GM19025 (cell line): ENCODE results near the gene ZCCHC24.

Experiments used
- ATAC-seq: cut with Tn5 transposase; IDR thresholded peaks from one replicate; pipeline ENCODE4 v1.9.1; 2021; ENCODE audit warnings: mild to moderate bottlenecking, low read depth, moderate library complexity; ENCODE audit not compliant: unreplicated experiment

The ZCCHC24 gene

DNA sequence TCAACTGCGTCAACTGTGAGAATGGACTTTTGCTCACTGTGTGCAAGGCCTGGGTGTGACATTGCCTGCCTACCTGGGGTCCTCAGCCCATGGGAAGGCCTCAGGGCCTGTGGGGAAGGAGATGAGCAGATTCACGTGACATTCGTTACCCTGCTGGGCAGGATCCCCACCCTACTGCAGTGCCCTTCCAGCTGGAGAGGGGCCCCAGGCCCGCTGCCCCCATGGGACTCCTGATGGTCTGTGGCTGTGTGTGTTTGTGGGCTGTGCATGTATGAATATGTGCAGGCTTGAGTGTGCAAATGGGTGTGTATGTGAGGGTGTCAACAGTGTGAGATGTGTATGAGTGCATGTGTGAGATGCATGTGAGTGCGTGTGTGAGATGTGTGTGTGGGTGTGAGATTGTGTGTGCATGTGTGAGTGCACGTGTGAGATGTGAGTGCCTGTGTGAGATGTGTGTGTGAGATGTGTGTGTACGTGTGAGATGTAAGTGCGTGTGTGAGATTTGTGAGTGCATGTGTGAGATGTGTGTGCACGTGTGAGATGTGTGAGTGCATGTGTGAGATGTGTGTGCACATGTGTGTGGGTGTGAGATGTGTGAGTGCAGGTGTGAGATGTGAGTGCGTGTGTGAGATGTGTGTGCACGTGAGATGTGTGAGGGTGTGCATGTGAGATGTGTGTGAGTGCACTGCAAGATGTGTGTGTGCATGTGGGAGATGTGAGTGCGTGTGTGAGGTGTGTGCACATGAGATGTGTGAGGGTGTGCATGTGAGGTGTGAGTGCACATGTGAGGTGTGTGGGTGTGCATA is 68.5 kb downstream of the ZCCHC24 start:
- ATAC-seq = no peak

DNA sequence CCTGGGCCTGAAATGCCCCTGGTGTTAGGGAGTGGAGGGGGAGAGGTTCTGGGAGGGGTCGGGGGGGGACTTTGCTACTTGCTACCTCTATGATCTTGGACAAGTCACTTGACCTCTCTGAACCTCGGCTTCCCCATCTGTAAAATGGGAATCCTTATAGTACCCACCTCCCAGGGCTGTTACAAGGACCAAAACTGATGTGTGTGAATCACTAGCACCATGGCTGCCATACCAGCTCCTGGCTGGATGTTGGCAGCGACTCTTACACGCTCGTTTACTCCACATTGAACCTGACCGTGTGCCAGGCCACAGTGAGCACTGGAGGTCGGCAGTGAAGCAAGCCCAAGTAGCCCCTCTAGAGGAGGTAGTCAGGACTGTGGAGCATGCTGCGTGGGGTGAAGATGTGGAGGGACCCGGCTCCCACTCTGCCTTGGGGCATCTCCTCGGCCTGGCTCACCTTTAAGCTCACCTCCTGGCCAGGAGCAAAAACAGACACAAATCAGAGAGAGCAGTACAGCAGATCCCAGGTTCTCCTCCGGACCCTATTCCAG is 69.3 kb downstream of the ZCCHC24 start:
- ATAC-seq = no peak

GRCh38 chr10:79375321-79376077 is 69.9 kb downstream of the ZCCHC24 start:
- no peak for ATAC-seq

- ATAC-seq = no peak
These were observed 70.9 kb downstream of the ZCCHC24 start for GRCh38 chr10:79374312-79375191.

DNA sequence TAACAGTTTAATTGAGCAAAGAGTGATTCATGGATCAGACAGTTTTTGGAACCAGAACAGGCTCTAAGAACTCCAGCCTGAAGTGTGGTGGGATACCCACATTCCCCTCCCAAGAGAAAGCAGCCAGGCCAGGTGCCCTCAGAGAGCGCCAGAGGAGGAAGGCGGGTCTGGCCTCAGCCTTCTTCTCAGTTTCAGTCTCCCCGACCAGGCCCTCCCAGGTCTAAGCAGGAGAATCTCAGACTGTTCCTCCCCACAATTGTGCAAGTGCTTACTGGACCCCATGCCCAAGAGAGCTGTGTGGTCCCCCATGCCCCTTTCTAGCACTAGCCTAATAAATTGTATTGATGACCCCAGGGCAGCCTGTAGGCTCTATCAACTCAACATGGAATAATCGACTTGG is 72.6 kb downstream of the ZCCHC24 start:
- ATAC-seq = no peak

DNA sequence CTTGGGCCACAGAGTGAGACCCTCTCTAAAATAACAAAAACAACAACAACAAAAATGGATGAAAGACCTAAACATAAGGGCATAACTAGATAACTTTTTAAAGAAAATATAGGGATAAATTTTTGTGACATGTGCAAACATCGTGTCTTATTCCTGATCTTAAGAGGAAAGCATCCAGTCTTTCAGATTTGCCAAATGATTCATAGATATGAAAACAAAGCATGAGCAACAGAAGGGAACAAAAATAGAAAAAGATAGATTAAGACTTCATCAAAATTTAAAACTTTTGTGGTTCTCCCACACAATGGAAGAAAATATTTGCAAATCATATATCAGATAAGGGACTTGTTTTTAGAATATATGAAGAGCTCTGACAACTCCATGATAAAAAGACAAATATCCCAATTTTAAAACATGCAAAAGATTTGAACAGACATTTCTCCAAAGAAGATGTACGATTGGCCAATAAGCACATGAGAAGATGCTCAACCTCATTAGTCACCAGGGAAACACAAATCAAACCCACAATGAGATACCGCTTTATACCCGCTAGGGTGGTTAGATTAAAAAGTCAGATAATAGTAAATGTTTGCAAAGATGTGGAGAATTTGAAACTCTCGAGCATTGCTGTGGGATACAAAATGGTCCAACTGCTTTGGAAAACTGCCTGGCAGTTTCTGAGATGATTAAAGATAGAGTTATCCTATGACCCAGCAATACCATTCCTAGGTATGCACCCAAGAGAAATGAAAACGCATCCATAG is 77.8 kb downstream of the ZCCHC24 start:
- no peak for ATAC-seq

DNA sequence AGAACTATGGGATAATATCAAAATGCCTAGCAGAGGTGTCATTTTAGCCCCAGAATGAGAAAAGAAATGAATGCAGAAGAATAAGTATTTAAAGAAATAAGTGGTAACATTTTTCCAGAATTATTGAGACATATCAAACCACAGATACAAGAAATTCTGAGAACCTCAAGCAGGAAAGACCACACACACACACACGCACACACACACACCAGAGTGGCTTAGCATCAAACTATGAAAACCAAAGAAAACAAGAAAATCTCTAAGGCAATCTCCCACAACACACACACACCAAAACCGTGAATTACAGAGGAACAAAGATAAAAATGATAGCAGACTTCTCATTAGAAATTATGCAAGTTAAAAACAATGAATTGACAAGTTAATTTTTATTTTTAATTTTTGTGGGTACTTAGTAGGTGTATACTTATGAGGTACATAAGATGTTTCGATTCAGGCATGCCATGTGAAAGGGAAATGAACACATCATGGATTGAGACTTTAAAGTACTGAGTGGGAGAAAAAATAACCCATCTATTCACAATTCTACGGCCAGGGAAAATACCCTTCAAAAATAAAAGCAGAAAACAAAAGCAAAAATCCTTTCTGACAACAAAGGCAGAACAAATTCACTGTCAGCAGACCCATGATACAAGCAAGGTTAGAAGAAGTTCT is 83.6 kb downstream of the ZCCHC24 start:
- no peak for ATAC-seq

DNA sequence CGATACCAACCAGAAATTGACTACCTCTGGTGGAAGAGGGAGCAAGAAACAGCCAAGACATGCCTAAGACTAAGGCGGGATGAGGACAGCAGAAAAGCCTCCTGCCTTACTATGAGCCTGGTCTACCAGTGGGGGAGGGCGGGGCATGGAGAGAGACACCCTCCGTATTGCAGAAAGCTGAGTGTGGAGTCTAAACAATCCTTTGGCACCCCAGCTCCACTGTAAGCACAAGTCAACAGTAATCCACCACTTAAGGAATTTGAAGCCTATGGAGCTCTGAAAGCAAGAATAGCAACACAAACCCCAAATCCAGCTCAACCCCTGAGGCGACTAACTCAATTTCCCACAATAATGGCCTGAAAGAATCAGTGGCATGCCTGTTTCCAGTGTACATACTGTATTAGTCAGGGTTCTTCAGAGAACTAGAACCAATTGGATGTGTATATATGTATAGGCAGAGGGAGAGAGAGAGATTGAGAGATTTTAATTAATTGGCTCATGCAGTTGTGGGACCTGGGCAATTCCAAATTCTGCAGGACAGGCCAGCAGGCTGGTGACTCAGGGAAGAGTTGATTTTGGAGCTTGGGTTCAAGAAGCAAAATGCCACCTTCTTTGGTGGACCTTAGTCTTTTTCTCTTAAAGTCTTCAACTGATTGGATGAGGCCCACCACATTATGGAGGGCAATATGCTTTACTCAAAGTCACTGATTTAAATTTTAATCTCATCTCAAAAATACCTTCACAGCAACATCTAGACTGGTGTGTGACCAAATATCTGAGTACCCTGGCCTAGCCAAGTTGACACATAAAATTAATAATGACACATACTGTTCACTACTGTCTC is 84.7 kb downstream of the ZCCHC24 start:
- ATAC-seq = no peak

- ATAC-seq = no peak
These were observed 85.5 kb downstream of the ZCCHC24 start for GRCh38 chr10:79359816-79360498.

- ATAC-seq = no peak
These were observed 86.6 kb downstream of the ZCCHC24 start for GRCh38 chr10:79358811-79359210.

GRCh38 chr10:79357180-79357579 is 88.2 kb downstream of the ZCCHC24 start:
- no peak for ATAC-seq

DNA sequence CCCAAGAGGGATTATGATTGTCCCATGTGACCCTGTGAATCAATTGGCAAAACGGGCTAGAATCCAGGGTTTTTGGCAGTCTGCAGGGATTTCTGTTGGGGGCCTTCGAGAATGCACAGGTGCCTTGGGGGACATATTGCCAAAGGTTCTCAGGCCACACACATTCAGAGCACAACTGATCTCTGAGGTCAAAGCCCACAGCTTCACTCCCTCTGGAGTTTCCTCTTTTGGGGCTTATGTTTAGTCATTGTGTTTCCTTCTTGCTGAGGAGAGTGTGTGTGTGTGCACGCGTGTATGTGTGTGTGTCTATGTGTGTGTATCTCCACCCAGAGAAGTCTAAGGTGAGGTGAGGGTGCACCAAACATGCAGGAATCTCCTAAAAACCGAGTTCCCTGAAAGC is 89.3 kb downstream of the ZCCHC24 start:
- ATAC-seq = no peak

DNA sequence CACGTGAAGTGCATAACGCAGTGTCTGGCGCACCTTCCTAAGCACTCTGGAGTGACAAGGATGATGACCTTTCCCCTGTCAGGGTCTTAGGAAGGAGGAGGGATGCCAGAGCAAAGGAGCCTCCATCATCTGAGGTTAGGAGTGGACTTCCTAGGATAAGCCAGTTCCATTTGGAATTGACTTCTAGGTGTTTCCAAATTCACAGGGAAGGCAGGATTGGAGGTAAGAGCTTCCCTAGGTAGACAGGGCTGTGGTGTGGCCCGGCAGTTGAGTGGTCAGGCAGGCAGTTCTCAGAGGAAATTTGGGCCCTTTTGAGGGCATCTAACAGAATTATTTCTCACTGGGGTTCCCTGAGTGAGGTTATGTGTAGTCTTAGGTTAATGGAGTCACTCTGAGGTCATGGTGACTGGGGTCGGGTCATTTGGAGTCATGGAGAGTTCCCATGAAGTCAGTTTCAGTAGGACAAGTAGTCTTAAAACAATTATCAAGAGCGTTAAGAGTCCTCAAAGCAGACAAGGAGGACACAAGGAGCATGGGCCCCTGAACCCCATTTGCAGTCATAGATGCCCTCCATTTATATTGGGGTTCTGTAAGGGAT is 89.9 kb downstream of the ZCCHC24 start:
- ATAC-seq = no peak

DNA sequence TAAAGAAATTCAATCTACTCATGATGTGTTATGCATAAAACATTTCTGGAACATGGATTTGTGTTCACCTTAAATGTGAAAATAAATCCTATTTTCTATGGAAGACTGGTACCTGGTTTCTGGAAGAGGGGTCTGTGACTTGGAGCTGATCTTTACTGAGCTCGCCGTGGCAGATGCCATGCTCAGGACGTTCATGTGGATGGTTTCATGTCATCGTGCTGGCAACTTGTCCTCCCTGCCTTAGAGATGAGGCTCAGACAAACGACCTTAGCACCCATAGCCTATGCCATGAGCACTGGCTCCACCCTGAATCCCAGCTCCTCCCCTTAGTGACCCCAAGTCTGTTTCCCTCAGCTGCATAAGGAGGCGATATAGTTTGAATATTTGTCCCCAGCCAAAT is 90.8 kb downstream of the ZCCHC24 start:
- no peak for ATAC-seq

DNA sequence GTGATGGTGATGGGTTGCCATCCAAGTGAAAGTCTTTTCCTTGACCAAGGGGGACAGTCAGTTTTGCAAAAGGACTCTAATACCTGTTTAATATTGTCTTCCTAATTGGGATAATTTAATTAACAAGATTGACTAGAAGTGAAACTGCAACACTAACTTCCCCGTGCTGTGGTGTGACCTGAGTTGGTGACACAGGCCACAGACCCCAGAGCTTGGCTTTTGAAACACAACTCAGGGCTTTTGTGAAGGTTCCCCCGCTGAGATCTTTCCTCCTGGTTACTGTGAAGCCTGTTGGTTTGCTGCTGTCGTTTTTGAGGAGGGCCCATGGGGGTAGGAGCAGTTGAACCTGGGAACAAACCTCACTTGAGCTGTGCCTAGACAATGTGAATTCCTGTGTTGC is 91.3 kb downstream of the ZCCHC24 start:
- ATAC-seq = no peak

GRCh38 chr10:79353726-79354125 is 91.7 kb downstream of the ZCCHC24 start:
- ATAC-seq = no peak

- ATAC-seq = no peak
These were observed 92.4 kb downstream of the ZCCHC24 start for GRCh38 chr10:79353000-79353406.
